Liver (tissue), 3 donors: Measurements from ENCODE around the gene SCGB1C2.
"Not testable (repeated sequence)": the region's sequence is repeated elsewhere in the genome, so short reads cannot be mapped to it uniquely, and the experiment has no call there.

Source experiments
- ATF3 ChIP-seq: IDR thresholded peaks from 2 replicates; pipeline ENCODE4 v1.6.1; 2016; ENCODE audit warnings: antibody characterized with exemption
- RAD21 ChIP-seq, 2 donors: IDR thresholded peaks; 2 replicates each; pipeline ENCODE4 v1.6.1; 2016; ENCODE audit warnings: antibody characterized with exemption in 2 of 2, mild to moderate bottlenecking in 2 of 2
- SP1 ChIP-seq: IDR thresholded peaks from 2 replicates; pipeline ENCODE4 v1.6.1; 2018; ENCODE audit warnings: antibody characterized with exemption, mild to moderate bottlenecking
- TF ChIP-seq, protein P1 (sequence below): fragments of 150-350 bp; IDR thresholded peaks from 2 replicates; pipeline ENCODE4 v1.5.1; 2017; ENCODE audit warnings: improper control_type of control experiment, low read depth, low read length; ENCODE audit not compliant: missing input control
- TF ChIP-seq, protein P2 (sequence below): IDR thresholded peaks from 2 replicates; pipeline ENCODE4 v1.6.1; 2016; ENCODE audit warnings: antibody characterized with exemption
- donor health status: healthy.
- donor health status: healthy.

- TF ChIP-seq, protein P1, sequence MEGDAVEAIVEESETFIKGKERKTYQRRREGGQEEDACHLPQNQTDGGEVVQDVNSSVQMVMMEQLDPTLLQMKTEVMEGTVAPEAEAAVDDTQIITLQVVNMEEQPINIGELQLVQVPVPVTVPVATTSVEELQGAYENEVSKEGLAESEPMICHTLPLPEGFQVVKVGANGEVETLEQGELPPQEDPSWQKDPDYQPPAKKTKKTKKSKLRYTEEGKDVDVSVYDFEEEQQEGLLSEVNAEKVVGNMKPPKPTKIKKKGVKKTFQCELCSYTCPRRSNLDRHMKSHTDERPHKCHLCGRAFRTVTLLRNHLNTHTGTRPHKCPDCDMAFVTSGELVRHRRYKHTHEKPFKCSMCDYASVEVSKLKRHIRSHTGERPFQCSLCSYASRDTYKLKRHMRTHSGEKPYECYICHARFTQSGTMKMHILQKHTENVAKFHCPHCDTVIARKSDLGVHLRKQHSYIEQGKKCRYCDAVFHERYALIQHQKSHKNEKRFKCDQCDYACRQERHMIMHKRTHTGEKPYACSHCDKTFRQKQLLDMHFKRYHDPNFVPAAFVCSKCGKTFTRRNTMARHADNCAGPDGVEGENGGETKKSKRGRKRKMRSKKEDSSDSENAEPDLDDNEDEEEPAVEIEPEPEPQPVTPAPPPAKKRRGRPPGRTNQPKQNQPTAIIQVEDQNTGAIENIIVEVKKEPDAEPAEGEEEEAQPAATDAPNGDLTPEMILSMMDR = not testable (repeated sequence)
- TF ChIP-seq SP1; ATF3; RAD21 (IDR thresholded peaks at IDR 0.05): not testable (repeated sequence)
- TF ChIP-seq, protein P2, sequence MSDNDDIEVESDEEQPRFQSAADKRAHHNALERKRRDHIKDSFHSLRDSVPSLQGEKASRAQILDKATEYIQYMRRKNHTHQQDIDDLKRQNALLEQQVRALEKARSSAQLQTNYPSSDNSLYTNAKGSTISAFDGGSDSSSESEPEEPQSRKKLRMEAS = not testable (repeated sequence)
Measured at GRCh38 chr17:137166-137807, at the start of gene SCGB1C2.
